HG03066 (cell line): ENCODE measurements around the gene MOCS2.

Experiments used
- ATAC-seq: cut with Tn5 transposase; IDR thresholded peaks from one replicate; pipeline ENCODE4 v1.9.1; 2021; ENCODE audit warnings: low read depth; ENCODE audit not compliant: unreplicated experiment

Gene MOCS2

GRCh38 chr5:53055365-53055764 is 54.2 kb downstream of the MOCS2 start:
- no peak for ATAC-seq

GRCh38 chr5:53053364-53053763 is 56.2 kb downstream of the MOCS2 start:
- no peak for ATAC-seq

- ATAC-seq, result no peak
Observed at GRCh38 chr5:53052499-53052898, 57.1 kb downstream of the MOCS2 start.

GRCh38 chr5:53048248-53048647 is 61.3 kb downstream of the MOCS2 start:
- no peak for ATAC-seq
